Endodermal cell (in vitro differentiated cells): ENCODE measurements around the gene ENC1. TPM values are rescaled to one million over a fixed set of nuclear protein-coding genes. Genes with fewer than 3 reads are reported as not detected.

Source experiments
- DNase-seq: peaks from one replicate; pipeline ENCODE4 v3.0.0-alpha.2; 2017
- H3K27ac ChIP-seq: 2 replicates; pipeline ENCODE4 v1.5.1; 2013; ENCODE audit warnings: mild to moderate bottlenecking, low read depth, low read length, moderate library complexity
- H3K27me3 ChIP-seq: 2 replicates; pipeline ENCODE4 v1.6.1; 2013; ENCODE audit warnings: mild to moderate bottlenecking, low read length, moderate library complexity; ENCODE audit not compliant: insufficient read depth, control insufficient read depth, poor library complexity, severe bottlenecking
- H3K36me3 ChIP-seq: 2 replicates; pipeline ENCODE4 v1.7.0; 2013; ENCODE audit warnings: mild to moderate bottlenecking, low read length, moderate library complexity; ENCODE audit not compliant: control insufficient read depth, insufficient read depth
- H3K4me1 ChIP-seq: one replicate; pipeline ENCODE4 v1.7.0; 2013; ENCODE audit warnings: low read length; ENCODE audit not compliant: control insufficient read depth, insufficient read depth
- H3K4me3 ChIP-seq: 2 replicates; pipeline ENCODE4 v1.5.1; 2013; ENCODE audit warnings: mild to moderate bottlenecking, low read length, moderate library complexity
- H3K9ac ChIP-seq: 2 replicates; pipeline ENCODE4 v1.6.1; 2013; ENCODE audit warnings: mild to moderate bottlenecking, low read length, moderate library complexity; ENCODE audit not compliant: poor library complexity, severe bottlenecking; ENCODE audit errors: extremely low read depth
- H3K9me3 ChIP-seq: 2 replicates; pipeline ENCODE4 v1.6.1; 2013; ENCODE audit warnings: mild to moderate bottlenecking, low read length, moderate library complexity; ENCODE audit not compliant: control insufficient read depth
- H3K27ac Mint-ChIP-seq: 2 replicates; pipeline ENCODE4 v1.8.0; 2020; ENCODE audit warnings: mixed read lengths
- H3K27me3 Mint-ChIP-seq: 2 replicates; pipeline ENCODE4 v1.8.0; 2021; ENCODE audit warnings: mild to moderate bottlenecking, mixed read lengths; ENCODE audit not compliant: insufficient read depth
- H3K36me3 Mint-ChIP-seq: 2 replicates; pipeline ENCODE4 v1.8.0; 2020; ENCODE audit warnings: low read depth, mixed read lengths
- H3K4me1 Mint-ChIP-seq: 2 replicates; pipeline ENCODE4 v1.8.0; 2020; ENCODE audit warnings: mixed read lengths
- H3K4me3 Mint-ChIP-seq: 2 replicates; pipeline ENCODE4 v1.8.0; 2020; ENCODE audit warnings: mild to moderate bottlenecking, moderate library complexity, mixed read lengths
- H3K9me3 Mint-ChIP-seq: 2 replicates; pipeline ENCODE4 v1.8.0; 2020; ENCODE audit warnings: mild to moderate bottlenecking, mixed read lengths
- WGBS, 2 experiments: methylation state at CpG; one replicate each; pipeline versions ENCODE4 v1.1.5 to v1.1.7; 2013; ENCODE audit warnings: missing lambda C conversion rate in 2 of 2, mixed read lengths in 1 of 2; ENCODE audit not compliant: insufficient coverage in 1 of 2, insufficient read length in 1 of 2; 5-methylcytosine and 5-hydroxymethylcytosine counted together
- total RNA-seq, 2 donors: library from RNA; stranded (reverse); fragmentation: NEBNext Ultra II Directional in 1 of 2; extraction: Animal tissue kit (Norgen Biotek cat#: 25700) in 1 of 2; gene quantifications; 2 replicates in 1 of 2; 3 replicates in 1 of 2; pipeline ENCODE4 v1.2.1, GENCODE V29; 2021
- TF ChIP-seq, protein P1 (sequence below): fragments of 200-600 bp; sonication (generic); conservative IDR thresholded peaks from 2 replicates; pipeline ENCODE4 v1.5.0; 2021; ENCODE audit warnings: antibody characterized with exemption, mild to moderate bottlenecking

The ENC1 gene
- total RNA-seq, 2 donors from 2014 or later, result 64.2 to 70.8 TPM

DNA sequence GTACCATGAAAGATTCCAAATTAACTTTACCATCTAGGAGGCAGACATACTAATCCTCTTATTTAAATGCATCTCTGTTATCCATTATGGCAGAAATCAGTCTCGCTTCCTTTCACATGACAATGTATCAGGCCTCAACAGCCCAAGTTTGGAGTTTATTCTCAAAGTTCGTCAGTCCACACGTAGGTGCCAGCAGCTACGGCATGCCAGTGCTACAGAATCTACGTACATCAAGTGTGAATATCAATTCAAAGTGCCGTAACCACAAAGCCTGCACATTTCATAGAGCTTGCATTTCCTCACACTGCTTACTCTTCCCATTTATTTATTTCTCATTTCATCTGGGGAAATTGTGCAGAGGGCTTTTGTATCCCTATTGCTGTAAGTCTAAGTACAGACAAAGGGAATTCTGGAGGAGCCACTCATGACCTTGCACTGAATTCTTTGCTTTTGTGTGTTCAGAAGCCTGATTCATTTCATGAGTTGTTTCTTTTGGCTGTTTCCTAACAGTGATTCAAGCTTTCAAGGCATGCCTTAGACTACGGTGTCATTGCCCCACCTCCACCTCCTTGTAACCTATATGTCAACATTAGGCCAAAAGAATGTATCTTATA lies 10.0 kb downstream of the ENC1 start:
- Histone ChIP-seq H3K9me3 (no peaks in the 10 kb centered on the region), H3K9ac (no peak overlapping the region), H3K27me3 (no peaks in the 10 kb centered on the region), H3K4me3 (peak overlapping the region; percentile 56), H3K36me3 (peaks cover 69% of the 10 kb centered on the region), H3K4me1 (peaks cover 40% of the 10 kb centered on the region), H3K27ac (peak overlapping the region; percentile 90)
- no peak for DNase-seq
- Mint-ChIP-seq H3K36me3 (peaks cover 63% of the 10 kb centered on the region), H3K27ac (peak overlapping the region; percentile 79), H3K9me3 (no peaks in the 10 kb centered on the region), H3K4me3 (peak overlapping the region; percentile 30), H3K27me3 (no peaks in the 10 kb centered on the region), H3K4me1 (peaks cover 84% of the 10 kb centered on the region)
- TF ChIP-seq, protein P1, sequence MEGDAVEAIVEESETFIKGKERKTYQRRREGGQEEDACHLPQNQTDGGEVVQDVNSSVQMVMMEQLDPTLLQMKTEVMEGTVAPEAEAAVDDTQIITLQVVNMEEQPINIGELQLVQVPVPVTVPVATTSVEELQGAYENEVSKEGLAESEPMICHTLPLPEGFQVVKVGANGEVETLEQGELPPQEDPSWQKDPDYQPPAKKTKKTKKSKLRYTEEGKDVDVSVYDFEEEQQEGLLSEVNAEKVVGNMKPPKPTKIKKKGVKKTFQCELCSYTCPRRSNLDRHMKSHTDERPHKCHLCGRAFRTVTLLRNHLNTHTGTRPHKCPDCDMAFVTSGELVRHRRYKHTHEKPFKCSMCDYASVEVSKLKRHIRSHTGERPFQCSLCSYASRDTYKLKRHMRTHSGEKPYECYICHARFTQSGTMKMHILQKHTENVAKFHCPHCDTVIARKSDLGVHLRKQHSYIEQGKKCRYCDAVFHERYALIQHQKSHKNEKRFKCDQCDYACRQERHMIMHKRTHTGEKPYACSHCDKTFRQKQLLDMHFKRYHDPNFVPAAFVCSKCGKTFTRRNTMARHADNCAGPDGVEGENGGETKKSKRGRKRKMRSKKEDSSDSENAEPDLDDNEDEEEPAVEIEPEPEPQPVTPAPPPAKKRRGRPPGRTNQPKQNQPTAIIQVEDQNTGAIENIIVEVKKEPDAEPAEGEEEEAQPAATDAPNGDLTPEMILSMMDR, result no peak
- WGBS, 2 experiments, result 78 to 93% methylated on average over 6 to 7 of the region's 7 CpGs

DNA sequence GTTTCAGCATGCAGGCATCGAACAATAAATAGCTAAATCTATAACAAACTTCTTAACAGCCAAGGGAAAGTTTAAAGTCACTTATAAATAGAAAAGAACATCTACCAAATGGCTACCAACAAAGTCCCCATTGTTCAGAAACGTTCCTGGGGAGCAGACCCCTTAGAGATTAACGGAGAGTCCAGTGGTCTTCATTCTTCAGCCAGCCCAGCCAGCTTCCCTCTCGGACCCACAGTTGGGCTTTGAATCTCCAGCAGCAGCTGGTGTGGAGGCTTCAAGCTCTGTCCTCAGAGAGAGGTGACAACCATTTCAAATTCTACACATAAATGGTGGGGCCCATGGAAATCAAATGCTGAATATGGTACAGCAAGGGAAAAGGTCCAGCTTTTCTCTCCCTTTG lies 11.2 kb downstream of the ENC1 start:
- Histone ChIP-seq H3K36me3 (peaks cover 57% of the 10 kb centered on the region), H3K9me3 (peaks cover 4% of the 10 kb centered on the region), H3K9ac (no peak overlapping the region), H3K4me3 (peak overlapping the region; percentile 26), H3K27ac (peak overlapping the region; percentile 90), H3K4me1 (peaks cover 38% of the 10 kb centered on the region), H3K27me3 (no peaks in the 10 kb centered on the region)
- 73 to 80% methylated on average over 3 to 4 of the region's 4 CpGs for WGBS, 2 experiments
- Mint-ChIP-seq H3K27ac (peak overlapping the region; percentile 54), H3K4me1 (peaks cover 85% of the 10 kb centered on the region), H3K4me3 (peak overlapping the region; percentile 25), H3K27me3 (no peaks in the 10 kb centered on the region), H3K36me3 (peaks cover 53% of the 10 kb centered on the region), H3K9me3 (peaks cover 4% of the 10 kb centered on the region)
- TF ChIP-seq, protein P1, result no peak
- no peak for DNase-seq

DNA sequence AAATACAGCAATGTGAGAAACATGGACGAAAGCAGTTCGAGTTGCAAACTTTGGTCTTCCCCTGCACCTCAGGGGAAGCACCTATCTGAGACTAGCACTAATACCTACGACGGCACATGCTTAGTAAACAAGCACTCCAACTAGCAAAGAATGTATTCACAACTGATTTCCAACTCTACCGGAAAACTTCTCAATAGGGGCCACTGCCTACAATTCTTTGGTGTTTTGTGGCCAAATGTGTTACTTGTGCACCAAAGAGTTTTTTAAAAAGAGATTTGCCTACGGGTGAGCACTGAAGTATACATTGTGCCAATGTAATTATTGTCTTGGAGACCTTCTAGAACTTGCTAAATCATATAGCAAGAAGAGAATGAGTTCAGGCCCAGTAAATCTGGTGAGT lies 12.2 kb downstream of the ENC1 start:
- Mint-ChIP-seq H3K4me1 (peaks cover 80% of the 10 kb centered on the region), H3K27ac (peak overlapping the region; percentile 6), H3K36me3 (peaks cover 51% of the 10 kb centered on the region), H3K27me3 (no peaks in the 10 kb centered on the region), H3K4me3 (no peak overlapping the region), H3K9me3 (peaks cover 11% of the 10 kb centered on the region)
- WGBS, 2 experiments, result 84 to 88% methylated on average over 3 to 6 of the region's 6 CpGs
- H3K9me3 ChIP-seq, result peaks cover 14% of the 10 kb centered on the region
- H3K4me3 ChIP-seq, result peak overlapping the region; percentile 31
- no peak overlapping the region for H3K9ac ChIP-seq
- peak overlapping the region; percentile 90 for H3K27ac ChIP-seq
- H3K4me1 ChIP-seq, result peaks cover 38% of the 10 kb centered on the region
- TF ChIP-seq, protein P1, result no peak
- H3K27me3 ChIP-seq, result no peaks in the 10 kb centered on the region
- H3K36me3 ChIP-seq, result peaks cover 57% of the 10 kb centered on the region
- DNase-seq, result no peak
